Endodermal cell (in vitro differentiated cells): ENCODE data around the gene NCAPG2. TPM values are rescaled to one million over a fixed set of nuclear protein-coding genes. Genes with fewer than 3 reads are reported as not detected.

ENCODE experiments used
- DNase-seq: peaks from one replicate; pipeline ENCODE4 v3.0.0-alpha.2; 2017
- H3K27ac ChIP-seq: 2 replicates; pipeline ENCODE4 v1.5.1; 2013; ENCODE audit warnings: mild to moderate bottlenecking, low read depth, low read length, moderate library complexity
- H3K27me3 ChIP-seq: 2 replicates; pipeline ENCODE4 v1.6.1; 2013; ENCODE audit warnings: mild to moderate bottlenecking, low read length, moderate library complexity; ENCODE audit not compliant: insufficient read depth, control insufficient read depth, poor library complexity, severe bottlenecking
- H3K36me3 ChIP-seq: 2 replicates; pipeline ENCODE4 v1.7.0; 2013; ENCODE audit warnings: mild to moderate bottlenecking, low read length, moderate library complexity; ENCODE audit not compliant: control insufficient read depth, insufficient read depth
- H3K4me1 ChIP-seq: one replicate; pipeline ENCODE4 v1.7.0; 2013; ENCODE audit warnings: low read length; ENCODE audit not compliant: control insufficient read depth, insufficient read depth
- H3K4me3 ChIP-seq: 2 replicates; pipeline ENCODE4 v1.5.1; 2013; ENCODE audit warnings: mild to moderate bottlenecking, low read length, moderate library complexity
- H3K9ac ChIP-seq: 2 replicates; pipeline ENCODE4 v1.6.1; 2013; ENCODE audit warnings: mild to moderate bottlenecking, low read length, moderate library complexity; ENCODE audit not compliant: poor library complexity, severe bottlenecking; ENCODE audit errors: extremely low read depth
- H3K9me3 ChIP-seq: 2 replicates; pipeline ENCODE4 v1.6.1; 2013; ENCODE audit warnings: mild to moderate bottlenecking, low read length, moderate library complexity; ENCODE audit not compliant: control insufficient read depth
- H3K27ac Mint-ChIP-seq: 2 replicates; pipeline ENCODE4 v1.8.0; 2020; ENCODE audit warnings: mixed read lengths
- H3K27me3 Mint-ChIP-seq: 2 replicates; pipeline ENCODE4 v1.8.0; 2021; ENCODE audit warnings: mild to moderate bottlenecking, mixed read lengths; ENCODE audit not compliant: insufficient read depth
- H3K36me3 Mint-ChIP-seq: 2 replicates; pipeline ENCODE4 v1.8.0; 2020; ENCODE audit warnings: low read depth, mixed read lengths
- H3K4me1 Mint-ChIP-seq: 2 replicates; pipeline ENCODE4 v1.8.0; 2020; ENCODE audit warnings: mixed read lengths
- H3K4me3 Mint-ChIP-seq: 2 replicates; pipeline ENCODE4 v1.8.0; 2020; ENCODE audit warnings: mild to moderate bottlenecking, moderate library complexity, mixed read lengths
- H3K9me3 Mint-ChIP-seq: 2 replicates; pipeline ENCODE4 v1.8.0; 2020; ENCODE audit warnings: mild to moderate bottlenecking, mixed read lengths
- CTCF ChIP-seq: fragments of 200-600 bp; sonication (generic); conservative IDR thresholded peaks from 2 replicates; pipeline ENCODE4 v1.5.0; 2021; ENCODE audit warnings: antibody characterized with exemption, mild to moderate bottlenecking
- whole genome bisulfite sequencing, 2 experiments: methylation state at CpG; one replicate each; pipeline versions ENCODE4 v1.1.5 to v1.1.7; 2013; ENCODE audit warnings: missing lambda C conversion rate in 2 of 2, mixed read lengths in 1 of 2; ENCODE audit not compliant: insufficient coverage in 1 of 2, insufficient read length in 1 of 2; 5-methylcytosine and 5-hydroxymethylcytosine counted together
- total RNA-seq, 2 donors: library from RNA; stranded (reverse); fragmentation: NEBNext Ultra II Directional in 1 of 2; extraction: Animal tissue kit (Norgen Biotek cat#: 25700) in 1 of 2; gene quantifications; 2 replicates in 1 of 2; 3 replicates in 1 of 2; pipeline ENCODE4 v1.2.1, GENCODE V29; 2021

The NCAPG2 gene
- total RNA-seq, 2 donors from 2014 or later = 58.7 to 77.1 TPM

GRCh38 chr7:158620839-158621441 lies 83.7 kb downstream of the NCAPG2 start:
- Mint-ChIP-seq H3K27me3 (no peaks in the 10 kb centered on the region), H3K4me3 (no peak overlapping the region), H3K36me3 (peaks cover 27% of the 10 kb centered on the region), H3K9me3 (no peaks in the 10 kb centered on the region), H3K4me1 (peaks cover 7% of the 10 kb centered on the region), H3K27ac (no peak overlapping the region)
- Histone ChIP-seq H3K27ac (no peak overlapping the region), H3K27me3 (no peaks in the 10 kb centered on the region), H3K4me3 (no peak overlapping the region), H3K36me3 (peaks cover 3% of the 10 kb centered on the region), H3K9me3 (no peaks in the 10 kb centered on the region), H3K9ac (no peak overlapping the region), H3K4me1 (no peaks in the 10 kb centered on the region)
- 95 to 100% methylated on average over 3 to 6 of the region's 6 CpGs for WGBS, 2 experiments
- TF ChIP-seq CTCF = no peak
- DNase-seq = no peak

- no peak for TF ChIP-seq CTCF
- Histone ChIP-seq H3K9ac (no peak overlapping the region), H3K27me3 (no peaks in the 10 kb centered on the region), H3K27ac (no peak overlapping the region), H3K4me3 (no peak overlapping the region), H3K9me3 (no peaks in the 10 kb centered on the region), H3K4me1 (no peaks in the 10 kb centered on the region), H3K36me3 (peaks cover 3% of the 10 kb centered on the region)
- no peaks in the 10 kb centered on the region for H3K27me3 Mint-ChIP-seq
- peaks cover 7% of the 10 kb centered on the region for H3K4me1 Mint-ChIP-seq
- no peak overlapping the region for H3K4me3 Mint-ChIP-seq
- H3K36me3 Mint-ChIP-seq = peaks cover 22% of the 10 kb centered on the region
- H3K9me3 Mint-ChIP-seq = no peaks in the 10 kb centered on the region
- WGBS, 2 experiments = 89 to 92% methylated on average over 3 of the region's 5 CpGs
- H3K27ac Mint-ChIP-seq = no peak overlapping the region
- DNase-seq = no peak
Observed at GRCh38 chr7:158620418-158620817, 84.2 kb downstream of the NCAPG2 start.

- no peaks in the 10 kb centered on the region for H3K4me1 ChIP-seq
- H3K27ac Mint-ChIP-seq = no peak overlapping the region
Observed at GRCh38 chr7:158618745-158619140, 85.9 kb downstream of the NCAPG2 start.

More at GRCh38 chr7:158618745-158619140, 85.9 kb downstream of the NCAPG2 start:
- Mint-ChIP-seq H3K4me1 (peaks cover 7% of the 10 kb centered on the region), H3K27me3 (no peaks in the 10 kb centered on the region), H3K4me3 (no peak overlapping the region), H3K36me3 (peaks cover 15% of the 10 kb centered on the region), H3K9me3 (no peaks in the 10 kb centered on the region)
- Histone ChIP-seq H3K9ac (no peak overlapping the region), H3K9me3 (no peaks in the 10 kb centered on the region), H3K27ac (no peak overlapping the region), H3K4me3 (no peak overlapping the region), H3K36me3 (peaks cover 3% of the 10 kb centered on the region), H3K27me3 (no peaks in the 10 kb centered on the region)
- DNase-seq = no peak
- TF ChIP-seq CTCF = no peak
- WGBS, 2 experiments = 92 to 100% methylated on average over 3 to 4 of the region's 4 CpGs
